NCI-H226 (cell line): ENCODE results near the gene TMOD1.

ENCODE experiments used
- DNase-seq: peaks from one replicate; pipeline ENCODE4 v3.0.0-alpha.2; 2015

TMOD1 gene

GRCh38 chr9:97548819-97549540 is 47.5 kb downstream of the TMOD1 start:
- peak; percentile 78 for DNase-seq

GRCh38 chr9:97550386-97550785 is 48.9 kb downstream of the TMOD1 start:
- no peak for DNase-seq

- DNase-seq, result no peak
These were observed 49.8 kb downstream of the TMOD1 start for GRCh38 chr9:97551308-97551707.

GRCh38 chr9:97553141-97553540 is 51.7 kb downstream of the TMOD1 start:
- DNase-seq, result no peak

- no peak for DNase-seq
These were observed 52.4 kb downstream of the TMOD1 start for GRCh38 chr9:97553841-97554240.

- no peak for DNase-seq
These were observed 53.2 kb downstream of the TMOD1 start for GRCh38 chr9:97554566-97555075.

GRCh38 chr9:97555164-97555563 is 53.7 kb downstream of the TMOD1 start:
- no peak for DNase-seq

GRCh38 chr9:97556036-97556720 is 54.7 kb downstream of the TMOD1 start:
- no peak for DNase-seq

GRCh38 chr9:97556721-97557605 is 55.5 kb downstream of the TMOD1 start:
- DNase-seq, result no peak

GRCh38 chr9:97557606-97558095 is 56.2 kb downstream of the TMOD1 start:
- no peak for DNase-seq

- DNase-seq, result no peak
These were observed 57.2 kb downstream of the TMOD1 start for GRCh38 chr9:97558701-97559101.

GRCh38 chr9:97559111-97559514 is 57.6 kb downstream of the TMOD1 start:
- peak; percentile 16 for DNase-seq

- no peak for DNase-seq
These were observed 58.7 kb downstream of the TMOD1 start for GRCh38 chr9:97560154-97560553.

- no peak for DNase-seq
These were observed 59.4 kb downstream of the TMOD1 start for GRCh38 chr9:97560851-97561250.

GRCh38 chr9:97561501-97561900 is 60.0 kb downstream of the TMOD1 start:
- no peak for DNase-seq

GRCh38 chr9:97562542-97562941 is 61.1 kb downstream of the TMOD1 start:
- DNase-seq, result no peak

- DNase-seq, result no peak
These were observed 62.1 kb downstream of the TMOD1 start for GRCh38 chr9:97563458-97564135.

- DNase-seq, result no peak
These were observed 63.1 kb downstream of the TMOD1 start for GRCh38 chr9:97564291-97565175.

GRCh38 chr9:97565262-97565661 is 63.8 kb downstream of the TMOD1 start:
- no peak for DNase-seq

- DNase-seq, result no peak
These were observed 65.9 kb downstream of the TMOD1 start for GRCh38 chr9:97567182-97567893.

- no peak for DNase-seq
These were observed 66.4 kb downstream of the TMOD1 start for GRCh38 chr9:97567894-97568202.
